ENCODE measurements around the gene PPP1CA.

DNA sequence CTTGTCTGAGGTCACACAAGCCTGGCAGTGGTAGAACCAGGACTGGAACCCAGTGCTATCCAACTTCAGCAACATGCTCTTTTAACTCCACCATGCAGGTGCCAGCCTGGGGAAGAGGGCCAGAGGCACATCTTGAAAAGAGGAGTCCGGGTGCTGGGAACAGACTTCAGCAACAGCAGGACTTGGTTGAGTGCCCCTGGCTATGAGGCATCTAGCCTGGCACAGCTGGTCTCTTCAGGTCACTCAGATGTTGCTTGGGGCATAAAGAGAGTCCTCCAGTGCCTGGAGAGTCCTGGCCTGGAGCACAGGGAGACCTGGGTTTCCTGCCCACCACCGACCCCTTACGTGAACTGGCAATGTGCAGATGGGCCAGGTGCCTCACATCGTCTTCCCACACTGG, 23.1 kb downstream of the PPP1CA start:
- TF ChIP-seq, protein P1, sequence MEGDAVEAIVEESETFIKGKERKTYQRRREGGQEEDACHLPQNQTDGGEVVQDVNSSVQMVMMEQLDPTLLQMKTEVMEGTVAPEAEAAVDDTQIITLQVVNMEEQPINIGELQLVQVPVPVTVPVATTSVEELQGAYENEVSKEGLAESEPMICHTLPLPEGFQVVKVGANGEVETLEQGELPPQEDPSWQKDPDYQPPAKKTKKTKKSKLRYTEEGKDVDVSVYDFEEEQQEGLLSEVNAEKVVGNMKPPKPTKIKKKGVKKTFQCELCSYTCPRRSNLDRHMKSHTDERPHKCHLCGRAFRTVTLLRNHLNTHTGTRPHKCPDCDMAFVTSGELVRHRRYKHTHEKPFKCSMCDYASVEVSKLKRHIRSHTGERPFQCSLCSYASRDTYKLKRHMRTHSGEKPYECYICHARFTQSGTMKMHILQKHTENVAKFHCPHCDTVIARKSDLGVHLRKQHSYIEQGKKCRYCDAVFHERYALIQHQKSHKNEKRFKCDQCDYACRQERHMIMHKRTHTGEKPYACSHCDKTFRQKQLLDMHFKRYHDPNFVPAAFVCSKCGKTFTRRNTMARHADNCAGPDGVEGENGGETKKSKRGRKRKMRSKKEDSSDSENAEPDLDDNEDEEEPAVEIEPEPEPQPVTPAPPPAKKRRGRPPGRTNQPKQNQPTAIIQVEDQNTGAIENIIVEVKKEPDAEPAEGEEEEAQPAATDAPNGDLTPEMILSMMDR (IDR thresholded peaks at IDR 0.05; ENCODE audit: low read depth, low read length), result no peak
- no peak for TF ChIP-seq EZH2phosphoT487 (IDR thresholded peaks at IDR 0.05; ENCODE audit: low read depth)

All from OCI-LY3 (cell line).